Stimulated activated CD8-positive, alpha-beta memory T cell treated with anti-CD3 and anti-CD28 coated beads, Interleukin-12 subunit alpha, Interleukin-12 subunit beta, amount 100 ng/mL, for 24 hours (primary cell): ENCODE measurements around the gene LSR.
"Not testable (repeated sequence)": the region's sequence is repeated elsewhere in the genome, so short reads cannot be mapped to it uniquely, and the experiment has no call there.

ENCODE experiments used
- DNase-seq: peaks from one replicate; pipeline ENCODE4 v3.0.0-alpha.2; 2020; ENCODE audit errors: extremely low read depth

LSR gene

GRCh38 chr19:35217649-35217990, 31.2 kb upstream of the LSR start:
- DNase-seq, result no peak

GRCh38 chr19:35219008-35219407, 29.8 kb upstream of the LSR start:
- no peak for DNase-seq

- DNase-seq, result no peak
Measured at GRCh38 chr19:35220315-35220921, 28.4 kb upstream of the LSR start.

- DNase-seq, result not testable (repeated sequence)
Measured at GRCh38 chr19:35220973-35221590, 27.7 kb upstream of the LSR start.

GRCh38 chr19:35222373-35223015, 26.3 kb upstream of the LSR start:
- DNase-seq, result no peak

- DNase-seq, result no peak
Measured at GRCh38 chr19:35223084-35223790, 25.6 kb upstream of the LSR start.

GRCh38 chr19:35223862-35224505, 24.8 kb upstream of the LSR start:
- no peak for DNase-seq

- DNase-seq, result no peak
Measured at GRCh38 chr19:35224681-35225571, 23.9 kb upstream of the LSR start.

GRCh38 chr19:35225951-35226350, 22.9 kb upstream of the LSR start:
- DNase-seq, result no peak

GRCh38 chr19:35226748-35227147, 22.1 kb upstream of the LSR start:
- no peak for DNase-seq

- no peak for DNase-seq
Measured at GRCh38 chr19:35228177-35228930, 20.4 kb upstream of the LSR start, which contains the start of gene FAM187B. TSS of gene FAM187B (minus strand) at chr19:35228739. CDS start at chr19:35228680, 59 bp downstream.

GRCh38 chr19:35229601-35230000, 19.2 kb upstream of the LSR start:
- DNase-seq, result no peak

GRCh38 chr19:35231956-35232645, 16.7 kb upstream of the LSR start:
- no peak for DNase-seq

GRCh38 chr19:35232912-35233311, 15.9 kb upstream of the LSR start:
- no peak for DNase-seq

- DNase-seq, result no peak
Measured at GRCh38 chr19:35236638-35237400, 12.0 kb upstream of the LSR start.

GRCh38 chr19:35239597-35239996, 9.2 kb upstream of the LSR start:
- DNase-seq, result not testable (repeated sequence)

- no peak for DNase-seq
Measured at GRCh38 chr19:35240327-35240726, 8.5 kb upstream of the LSR start.

- DNase-seq, result no peak
Measured at GRCh38 chr19:35241417-35241816, 7.4 kb upstream of the LSR start.

- no peak for DNase-seq
Measured at GRCh38 chr19:35246466-35247092, 2.2 kb upstream of the LSR start.
